Endodermal cell (in vitro differentiated cells): ENCODE results near the gene GPR32. TPM values are rescaled to one million over a fixed set of nuclear protein-coding genes. Genes with fewer than 3 reads are reported as not detected.

Source experiments
- DNase-seq: peaks from one replicate; pipeline ENCODE4 v3.0.0-alpha.2; 2017
- H3K27ac ChIP-seq: 2 replicates; pipeline ENCODE4 v1.5.1; 2013; ENCODE audit warnings: mild to moderate bottlenecking, low read depth, low read length, moderate library complexity
- H3K27me3 ChIP-seq: 2 replicates; pipeline ENCODE4 v1.6.1; 2013; ENCODE audit warnings: mild to moderate bottlenecking, low read length, moderate library complexity; ENCODE audit not compliant: insufficient read depth, control insufficient read depth, poor library complexity, severe bottlenecking
- H3K36me3 ChIP-seq: 2 replicates; pipeline ENCODE4 v1.7.0; 2013; ENCODE audit warnings: mild to moderate bottlenecking, low read length, moderate library complexity; ENCODE audit not compliant: control insufficient read depth, insufficient read depth
- H3K4me1 ChIP-seq: one replicate; pipeline ENCODE4 v1.7.0; 2013; ENCODE audit warnings: low read length; ENCODE audit not compliant: control insufficient read depth, insufficient read depth
- H3K4me3 ChIP-seq: 2 replicates; pipeline ENCODE4 v1.5.1; 2013; ENCODE audit warnings: mild to moderate bottlenecking, low read length, moderate library complexity
- H3K9ac ChIP-seq: 2 replicates; pipeline ENCODE4 v1.6.1; 2013; ENCODE audit warnings: mild to moderate bottlenecking, low read length, moderate library complexity; ENCODE audit not compliant: poor library complexity, severe bottlenecking; ENCODE audit errors: extremely low read depth
- H3K9me3 ChIP-seq: 2 replicates; pipeline ENCODE4 v1.6.1; 2013; ENCODE audit warnings: mild to moderate bottlenecking, low read length, moderate library complexity; ENCODE audit not compliant: control insufficient read depth
- H3K27ac Mint-ChIP-seq: 2 replicates; pipeline ENCODE4 v1.8.0; 2020; ENCODE audit warnings: mixed read lengths
- H3K27me3 Mint-ChIP-seq: 2 replicates; pipeline ENCODE4 v1.8.0; 2021; ENCODE audit warnings: mild to moderate bottlenecking, mixed read lengths; ENCODE audit not compliant: insufficient read depth
- H3K36me3 Mint-ChIP-seq: 2 replicates; pipeline ENCODE4 v1.8.0; 2020; ENCODE audit warnings: low read depth, mixed read lengths
- H3K4me1 Mint-ChIP-seq: 2 replicates; pipeline ENCODE4 v1.8.0; 2020; ENCODE audit warnings: mixed read lengths
- H3K4me3 Mint-ChIP-seq: 2 replicates; pipeline ENCODE4 v1.8.0; 2020; ENCODE audit warnings: mild to moderate bottlenecking, moderate library complexity, mixed read lengths
- H3K9me3 Mint-ChIP-seq: 2 replicates; pipeline ENCODE4 v1.8.0; 2020; ENCODE audit warnings: mild to moderate bottlenecking, mixed read lengths
- WGBS, 2 experiments: methylation state at CpG; one replicate each; pipeline versions ENCODE4 v1.1.5 to v1.1.7; 2013; ENCODE audit warnings: missing lambda C conversion rate in 2 of 2, mixed read lengths in 1 of 2; ENCODE audit not compliant: insufficient coverage in 1 of 2, insufficient read length in 1 of 2; 5-methylcytosine and 5-hydroxymethylcytosine counted together
- total RNA-seq, 2 donors: library from RNA; stranded (reverse); fragmentation: NEBNext Ultra II Directional in 1 of 2; extraction: Animal tissue kit (Norgen Biotek cat#: 25700) in 1 of 2; gene quantifications; 2 replicates in 1 of 2; 3 replicates in 1 of 2; pipeline ENCODE4 v1.2.1, GENCODE V29; 2021
- TF ChIP-seq, protein P1 (sequence below): fragments of 200-600 bp; sonication (generic); conservative IDR thresholded peaks from 2 replicates; pipeline ENCODE4 v1.5.0; 2021; ENCODE audit warnings: antibody characterized with exemption, mild to moderate bottlenecking

GPR32 gene
- total RNA-seq, 2 donors from 2014 or later: not detected

DNA sequence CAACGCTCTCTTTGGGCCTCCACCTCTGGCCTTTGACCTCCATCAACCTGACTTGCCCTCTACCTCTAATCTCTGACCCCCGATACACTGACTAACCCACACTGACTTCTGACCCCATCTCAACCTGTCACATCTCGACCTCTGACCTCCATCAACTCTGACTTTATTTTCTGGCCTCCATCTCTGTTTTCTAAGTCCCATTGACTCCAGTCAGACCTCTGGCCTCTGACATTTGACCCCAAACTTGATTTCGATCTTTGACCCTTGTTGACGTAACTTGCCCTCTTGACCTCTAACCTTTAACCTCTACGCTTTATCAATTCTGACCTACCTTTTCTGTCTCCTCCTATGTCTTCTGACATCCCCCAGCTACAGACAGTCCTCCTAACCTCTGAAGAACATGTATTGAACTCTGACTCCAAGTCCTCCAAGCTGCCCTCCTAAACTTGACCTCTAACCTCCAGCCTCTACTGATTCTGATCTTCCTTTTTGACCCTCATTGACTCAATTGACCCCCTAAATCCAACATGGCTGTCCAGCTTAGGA is 20.7 kb downstream of the GPR32 start:
- TF ChIP-seq, protein P1, sequence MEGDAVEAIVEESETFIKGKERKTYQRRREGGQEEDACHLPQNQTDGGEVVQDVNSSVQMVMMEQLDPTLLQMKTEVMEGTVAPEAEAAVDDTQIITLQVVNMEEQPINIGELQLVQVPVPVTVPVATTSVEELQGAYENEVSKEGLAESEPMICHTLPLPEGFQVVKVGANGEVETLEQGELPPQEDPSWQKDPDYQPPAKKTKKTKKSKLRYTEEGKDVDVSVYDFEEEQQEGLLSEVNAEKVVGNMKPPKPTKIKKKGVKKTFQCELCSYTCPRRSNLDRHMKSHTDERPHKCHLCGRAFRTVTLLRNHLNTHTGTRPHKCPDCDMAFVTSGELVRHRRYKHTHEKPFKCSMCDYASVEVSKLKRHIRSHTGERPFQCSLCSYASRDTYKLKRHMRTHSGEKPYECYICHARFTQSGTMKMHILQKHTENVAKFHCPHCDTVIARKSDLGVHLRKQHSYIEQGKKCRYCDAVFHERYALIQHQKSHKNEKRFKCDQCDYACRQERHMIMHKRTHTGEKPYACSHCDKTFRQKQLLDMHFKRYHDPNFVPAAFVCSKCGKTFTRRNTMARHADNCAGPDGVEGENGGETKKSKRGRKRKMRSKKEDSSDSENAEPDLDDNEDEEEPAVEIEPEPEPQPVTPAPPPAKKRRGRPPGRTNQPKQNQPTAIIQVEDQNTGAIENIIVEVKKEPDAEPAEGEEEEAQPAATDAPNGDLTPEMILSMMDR: no peak
- H3K9ac ChIP-seq: no peak overlapping the region
- no peak overlapping the region for H3K4me3 ChIP-seq
- H3K9me3 Mint-ChIP-seq: no peaks in the 10 kb centered on the region
- no peaks in the 10 kb centered on the region for H3K9me3 ChIP-seq
- WGBS, 2 experiments: 87 to 97% methylated on average over 6 of the region's 6 CpGs
- H3K27me3 ChIP-seq: no peaks in the 10 kb centered on the region
- H3K27me3 Mint-ChIP-seq: peaks cover 15% of the 10 kb centered on the region
- no peaks in the 10 kb centered on the region for H3K4me1 Mint-ChIP-seq
- H3K4me1 ChIP-seq: no peaks in the 10 kb centered on the region
- H3K36me3 ChIP-seq: peaks cover 5% of the 10 kb centered on the region
- no peak overlapping the region for H3K4me3 Mint-ChIP-seq
- no peak overlapping the region for H3K27ac ChIP-seq
- no peaks in the 10 kb centered on the region for H3K36me3 Mint-ChIP-seq
- no peak overlapping the region for H3K27ac Mint-ChIP-seq
- no peak for DNase-seq

DNA sequence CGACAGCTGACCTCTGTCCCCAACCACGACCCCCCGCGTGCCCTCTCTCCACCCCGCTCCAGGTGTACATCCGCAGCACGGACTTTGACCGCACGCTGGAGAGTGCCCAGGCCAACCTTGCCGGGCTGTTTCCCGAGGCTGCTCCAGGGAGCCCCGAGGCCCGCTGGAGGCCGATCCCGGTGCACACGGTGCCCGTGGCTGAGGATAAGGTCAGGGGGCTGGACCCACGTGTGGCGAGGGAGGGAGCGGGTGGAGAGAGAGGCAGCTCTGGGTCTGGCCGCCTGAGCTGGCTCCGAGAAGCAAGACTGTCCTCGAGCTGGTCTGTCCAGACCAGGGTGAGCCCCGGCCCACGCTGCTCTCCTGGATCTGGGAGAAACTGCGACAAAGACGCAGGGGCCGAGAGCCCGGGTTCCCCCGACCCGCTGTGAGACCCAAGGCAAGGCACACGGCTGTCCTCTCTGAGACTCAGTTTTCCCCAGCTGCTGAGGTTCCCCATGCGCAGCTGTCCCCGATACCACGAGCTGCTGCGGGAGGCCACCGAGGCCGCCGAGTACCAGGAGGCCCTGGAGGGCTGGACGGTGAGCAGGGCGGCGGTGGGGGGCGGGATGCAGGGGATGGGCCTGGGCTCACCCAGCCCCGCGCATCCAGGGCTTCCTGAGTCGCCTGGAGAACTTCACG is 21.5 kb downstream of the GPR32 start:
- H3K27ac ChIP-seq: no peak overlapping the region
- Mint-ChIP-seq H3K27ac (no peak overlapping the region), H3K4me3 (no peak overlapping the region), H3K27me3 (peaks cover 12% of the 10 kb centered on the region), H3K9me3 (no peaks in the 10 kb centered on the region), H3K36me3 (no peaks in the 10 kb centered on the region), H3K4me1 (no peaks in the 10 kb centered on the region)
- peaks cover 8% of the 10 kb centered on the region for H3K36me3 ChIP-seq
- H3K4me1 ChIP-seq: no peaks in the 10 kb centered on the region
- no peaks in the 10 kb centered on the region for H3K27me3 ChIP-seq
- TF ChIP-seq, protein P1: no peak
- DNase-seq: peak; percentile 73
- no peaks in the 10 kb centered on the region for H3K9me3 ChIP-seq
- no peak overlapping the region for H3K9ac ChIP-seq
- WGBS, 2 experiments: 90 to 93% methylated on average over 26 to 47 of the region's 47 CpGs
- H3K4me3 ChIP-seq: no peak overlapping the region

DNA sequence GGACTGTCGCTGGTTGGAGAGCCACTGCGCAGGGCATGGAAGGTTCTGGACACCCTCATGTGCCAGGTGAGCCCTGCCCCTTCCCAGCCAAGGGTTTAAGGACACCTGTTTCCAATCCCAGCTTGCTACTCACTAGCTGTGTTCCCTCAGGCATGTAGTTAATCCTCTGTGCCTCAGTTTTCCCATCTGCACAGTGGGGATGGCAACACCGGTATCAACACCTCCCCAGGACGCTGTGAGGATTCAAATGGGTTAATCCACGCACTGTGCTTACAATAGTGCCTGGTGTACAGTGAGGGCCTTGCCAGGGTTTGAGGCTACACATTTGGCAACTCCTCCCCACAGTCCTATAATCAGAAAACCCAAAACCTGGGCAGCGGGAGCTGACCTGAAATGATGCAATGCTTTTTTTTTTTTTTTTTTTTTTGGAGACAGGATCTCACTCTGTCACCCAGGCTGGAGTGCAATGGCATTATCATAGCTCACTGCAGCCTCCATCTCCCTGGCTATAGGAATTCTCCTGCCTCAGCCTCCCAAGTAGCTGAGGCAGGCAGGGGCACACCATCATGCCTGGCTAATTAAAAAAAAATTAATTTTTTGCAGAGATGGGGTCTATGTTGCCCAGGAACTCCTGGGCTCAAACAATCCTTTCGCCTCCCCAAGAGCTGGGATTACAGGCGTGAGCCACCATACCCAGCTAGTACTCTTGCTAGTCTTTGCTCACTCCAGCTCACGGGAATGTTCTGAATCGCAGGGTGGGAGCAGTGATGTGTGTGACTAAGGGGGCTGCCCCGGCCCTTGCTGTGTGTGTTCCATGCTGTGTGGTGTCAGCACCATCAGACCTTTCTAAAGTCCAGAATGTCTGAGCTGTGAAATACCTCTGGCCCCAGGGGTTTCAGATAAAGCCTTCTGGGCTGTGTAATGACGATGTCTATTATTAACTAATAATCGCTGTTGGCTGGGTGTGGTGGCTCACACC is 22.3 kb downstream of the GPR32 start:
- WGBS, 2 experiments: 91 to 96% methylated on average over 8 to 13 of the region's 13 CpGs
- Histone ChIP-seq H3K36me3 (peaks cover 16% of the 10 kb centered on the region), H3K27me3 (no peaks in the 10 kb centered on the region), H3K9me3 (no peaks in the 10 kb centered on the region), H3K4me1 (no peaks in the 10 kb centered on the region), H3K9ac (no peak overlapping the region), H3K4me3 (no peak overlapping the region), H3K27ac (no peak overlapping the region)
- TF ChIP-seq, protein P1: no peak
- Mint-ChIP-seq H3K4me1 (no peaks in the 10 kb centered on the region), H3K36me3 (peaks cover 5% of the 10 kb centered on the region), H3K27me3 (peaks cover 10% of the 10 kb centered on the region), H3K27ac (no peak overlapping the region), H3K4me3 (no peak overlapping the region), H3K9me3 (no peaks in the 10 kb centered on the region)
- DNase-seq: no peak
